ENCODE measurements around the gene NLRC4. TPM values are rescaled to one million over a fixed set of nuclear protein-coding genes. Genes with fewer than 3 reads are reported as not detected.

The NLRC4 gene
- total and polyA plus RNA-seq, 2 of the 8 experiments (the other 6 are each of a cell fraction or from before 2014, with no cell fraction given), result not detected

GRCh38 chr2:32212295-32212694 is 52.4 kb downstream of the NLRC4 start:
- CTCF ChIA-PET (ENCODE audit: partially characterized antibody), result interaction anchor here (0.7 to 1.0 kb wide), 2 partner anchors 347 to 914 kb away, joined by 3 read pairs; no protein-coding TSS in a partner anchor
- no peak overlapping the region for H3K14ac ChIP-seq (ENCODE audit: insufficient read length)
- POLR2A ChIA-PET (ENCODE audit: partially characterized antibody), result interaction anchor here (2.4 kb wide), 1 partner anchor 10 kb away, joined by 7 read pairs; no protein-coding TSS in a partner anchor

More at GRCh38 chr2:32212295-32212694, 52.4 kb downstream of the NLRC4 start:
- Histone ChIP-seq H4K20me1 (replicated peaks in 1 of 2; ENCODE audit: control insufficient read depth in 1 of 2, insufficient read depth in 2 of 2, low read length in 2 of 2) (no peaks in the 10 kb centered on the region), H2BK5ac (ENCODE audit: low read depth, low read length) (no peak overlapping the region), H2AFZ (ENCODE audit: low read length) (no peak overlapping the region), H3K9ac (replicated peaks in 1 of 4; ENCODE audit: extremely low read depth in 1 of 4, low read depth in 3 of 4, low read length in 3 of 4) (no peak overlapping the region), H3K27me3 (replicated peaks in 1 of 4; ENCODE audit: control insufficient read depth in 3 of 4, extremely low read depth in 1 of 4, insufficient read depth in 3 of 4, low read length in 3 of 4) (no peaks in the 10 kb centered on the region), H3K23ac (ENCODE audit: insufficient read length) (no peak overlapping the region), H3K23me2 (ENCODE audit: low read depth, low read length) (no peaks in the 10 kb centered on the region), H3K79me1 (ENCODE audit: low read depth, low read length) (no peaks in the 10 kb centered on the region), H3K4ac (replicated peaks; ENCODE audit: insufficient read length, low read depth, low read length) (no peak overlapping the region), H3K4me1 (replicated peaks in 1 of 4; ENCODE audit: control insufficient read depth in 3 of 4, insufficient read depth in 4 of 4, low read length in 3 of 4) (no peaks in the 10 kb centered on the region), H3K4me3 (ENCODE audit: extremely low read depth in 1 of 4, insufficient read depth in 2 of 4, low read depth in 3 of 4, low read length in 4 of 4) (no peak overlapping the region), H3K56ac (replicated peaks; ENCODE audit: insufficient read length, low read depth, low read length) (no peak overlapping the region), H2BK120ac (replicated peaks; ENCODE audit: low read depth, low read length) (no peak overlapping the region), H3K36me3 (ENCODE audit: control insufficient read depth in 2 of 4, insufficient read depth in 4 of 4, low read length in 3 of 4) (no peaks in the 10 kb centered on the region; a peak in 1 of 8 replicates), H2AK5ac (ENCODE audit: low read depth, low read length) (no peak overlapping the region), H2BK20ac (ENCODE audit: low read length) (no peak overlapping the region), H2BK15ac (ENCODE audit: low read length) (no peak overlapping the region), H3K79me2 (ENCODE audit: control insufficient read depth in 1 of 2, insufficient read depth in 2 of 2, low read length in 2 of 2) (no peaks in the 10 kb centered on the region), H3K18ac (ENCODE audit: extremely low read depth, low read length) (no peak overlapping the region), H4K5ac (ENCODE audit: insufficient read length, low read depth, low read length) (no peak overlapping the region), H2BK12ac (ENCODE audit: low read depth, low read length) (no peak overlapping the region), H3K27ac (ENCODE audit: low read depth, low read length) (no peak overlapping the region), H4K8ac (ENCODE audit: extremely low read depth, insufficient read depth, low read length) (no peak overlapping the region), H4K91ac (replicated peaks; ENCODE audit: insufficient read length, low read length) (no peak overlapping the region), H3K4me2 (ENCODE audit: insufficient read depth in 1 of 2, low read depth in 2 of 2, low read length in 2 of 2) (no peak overlapping the region), H3K9me3 (ENCODE audit: insufficient read depth in 2 of 2, low read depth in 1 of 2, low read length in 1 of 2) (no peaks in the 10 kb centered on the region)
- TF ChIP-seq POLR2AphosphoS5 (IDR thresholded peaks at IDR 0.05; ENCODE audit: low read depth, low read length) (no peak), MAX (IDR thresholded peaks at IDR 0.05) (no peak), MAFK (IDR thresholded peaks at IDR 0.05; ENCODE audit: low read depth, low read length) (no peak), SP4 (IDR thresholded peaks at IDR 0.05; ENCODE audit: low read length) (no peak), USF2 (IDR thresholded peaks at IDR 0.05; ENCODE audit: low read length) (no peak), CHD2 (IDR thresholded peaks at IDR 0.05; ENCODE audit: low read length) (no peak), RXRA (IDR thresholded peaks at IDR 0.05; ENCODE audit: insufficient read depth, low read depth, low read length) (no peak), E2F6 (IDR thresholded peaks at IDR 0.05) (no peak), HDAC6 (IDR thresholded peaks at IDR 0.05; ENCODE audit: low read depth, low read length) (no peak)
- 97% methylated on average over 3 of the region's 4 CpGs; no CpG with 5 or more reads in 1 of the 2 experiments for WGBS, 2 experiments (ENCODE audit: extremely low coverage in 1 of 2, insufficient coverage in 1 of 2, insufficient read length in 1 of 2, insufficient replicate concordance in 2 of 2, low coverage in 1 of 2, low lambda C conversion rate in 2 of 2, missing lambda C conversion rate in 1 of 2)
- DNase-seq (ENCODE audit: low read depth in 1 of 2, low spot score in 2 of 2), result no peak
- FAIRE-seq, result no peak

Measured in H1 (cell line).